ENCODE measurements around the gene WBP2. TPM values are rescaled to one million over a fixed set of nuclear protein-coding genes. Genes with fewer than 3 reads are reported as not detected.

WBP2 gene
- total RNA-seq, 4 donors from 2014 or later = 41.8 to 64.5 (median 53.5) TPM

DNA sequence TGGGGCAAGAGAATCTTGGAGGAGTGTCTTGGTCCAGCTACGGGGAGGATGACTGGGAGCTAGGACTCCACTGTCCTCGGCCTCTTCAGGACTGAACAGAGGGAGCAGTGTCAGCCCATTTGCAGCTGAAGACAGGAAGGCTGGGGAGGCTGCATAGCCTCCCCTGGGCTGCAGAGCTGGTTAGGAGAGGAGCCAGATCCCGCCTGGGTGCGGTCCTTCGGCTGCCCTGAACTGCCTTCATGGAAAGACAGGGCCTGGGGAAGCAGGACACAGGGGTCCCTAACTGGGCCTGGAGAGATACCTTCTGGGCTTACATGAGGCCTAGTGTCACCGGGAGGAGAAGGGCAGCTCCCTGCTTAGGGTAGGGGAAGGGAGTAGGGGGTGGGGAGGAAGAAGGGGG is 37.6 kb downstream of the WBP2 start:
- intact Hi-C loops (cut with DNase I) = no loop called here
- H3K4me1 ChIP-seq = peaks cover 4 to 5% of the 10 kb centered on the region in 2 donors
- H3K9me3 ChIP-seq = no peaks in the 10 kb centered on the region
- 86 to 89% methylated on average over 4 to 6 of the region's 6 CpGs for WGBS, 2 donors
- H3K4me3 ChIP-seq (replicated peaks in 1 of 3) = no peak overlapping the region
- H3K36me3 ChIP-seq = peaks cover 58% of the 10 kb centered on the region in 2 donors
- no peak for DNase-seq
- H3K27me3 ChIP-seq = no peaks in the 10 kb centered on the region
- TF ChIP-seq POLR2A (IDR thresholded peaks at IDR 0.05) = no peak
- TF ChIP-seq, protein P1, sequence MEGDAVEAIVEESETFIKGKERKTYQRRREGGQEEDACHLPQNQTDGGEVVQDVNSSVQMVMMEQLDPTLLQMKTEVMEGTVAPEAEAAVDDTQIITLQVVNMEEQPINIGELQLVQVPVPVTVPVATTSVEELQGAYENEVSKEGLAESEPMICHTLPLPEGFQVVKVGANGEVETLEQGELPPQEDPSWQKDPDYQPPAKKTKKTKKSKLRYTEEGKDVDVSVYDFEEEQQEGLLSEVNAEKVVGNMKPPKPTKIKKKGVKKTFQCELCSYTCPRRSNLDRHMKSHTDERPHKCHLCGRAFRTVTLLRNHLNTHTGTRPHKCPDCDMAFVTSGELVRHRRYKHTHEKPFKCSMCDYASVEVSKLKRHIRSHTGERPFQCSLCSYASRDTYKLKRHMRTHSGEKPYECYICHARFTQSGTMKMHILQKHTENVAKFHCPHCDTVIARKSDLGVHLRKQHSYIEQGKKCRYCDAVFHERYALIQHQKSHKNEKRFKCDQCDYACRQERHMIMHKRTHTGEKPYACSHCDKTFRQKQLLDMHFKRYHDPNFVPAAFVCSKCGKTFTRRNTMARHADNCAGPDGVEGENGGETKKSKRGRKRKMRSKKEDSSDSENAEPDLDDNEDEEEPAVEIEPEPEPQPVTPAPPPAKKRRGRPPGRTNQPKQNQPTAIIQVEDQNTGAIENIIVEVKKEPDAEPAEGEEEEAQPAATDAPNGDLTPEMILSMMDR (IDR thresholded peaks at IDR 0.05) = no peak
- H3K27ac ChIP-seq = no peak overlapping the region

DNA sequence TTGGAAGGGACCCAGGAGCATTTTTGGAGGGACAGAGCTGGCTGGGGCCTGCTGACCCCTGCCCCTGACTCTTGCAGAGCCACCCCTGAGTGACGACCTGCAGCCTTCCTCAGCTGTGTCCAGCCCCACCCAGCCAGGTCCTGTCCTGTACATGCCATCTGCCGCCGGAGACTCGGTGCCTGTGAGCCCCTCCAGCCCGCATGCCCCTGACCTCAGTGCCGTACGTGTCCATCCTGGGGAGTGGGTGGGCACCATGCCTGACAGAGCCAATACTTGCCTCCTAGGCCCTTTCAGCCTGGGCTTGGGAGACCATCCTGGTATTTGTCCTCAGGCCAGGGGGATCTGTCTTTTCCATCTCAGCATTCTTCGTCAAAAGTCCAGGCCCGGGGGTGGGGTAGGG is 38.4 kb downstream of the WBP2 start:
- H3K9me3 ChIP-seq = no peaks in the 10 kb centered on the region
- no peaks in the 10 kb centered on the region for H3K27me3 ChIP-seq
- H3K36me3 ChIP-seq = peaks cover 66% of the 10 kb centered on the region in 2 donors
- intact Hi-C loops (cut with DNase I) = no loop called here
- no peaks in the 10 kb centered on the region for H3K4me1 ChIP-seq
- DNase-seq = no peak
- H3K4me3 ChIP-seq (replicated peaks in 1 of 3) = no peak overlapping the region
- 90 to 100% methylated on average over 1 to 3 of the region's 9 CpGs for WGBS, 2 donors
- no peak for TF ChIP-seq POLR2A (IDR thresholded peaks at IDR 0.05)
- TF ChIP-seq, protein P1 (IDR thresholded peaks at IDR 0.05) = no peak
- no peak overlapping the region for H3K27ac ChIP-seq

DNA sequence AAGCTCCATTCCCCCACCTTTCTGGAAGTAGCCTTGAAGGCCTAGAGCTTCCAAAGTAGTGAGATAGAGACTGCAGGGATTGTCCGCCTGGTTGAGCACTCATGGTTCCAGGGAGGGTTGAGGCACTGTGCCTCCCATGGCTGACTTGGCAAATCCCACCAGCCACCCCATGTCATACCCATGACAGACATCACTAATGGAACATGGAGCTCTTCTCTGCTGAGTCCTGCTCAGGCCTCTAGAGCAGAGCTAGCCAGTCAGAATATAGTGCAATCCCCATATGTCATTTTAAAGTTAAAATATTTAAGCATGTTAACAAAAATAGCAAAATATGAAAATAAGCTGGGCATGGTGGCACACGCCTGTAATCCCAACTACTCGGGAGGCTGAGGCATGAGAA is 39.7 kb downstream of the WBP2 start:
- TF ChIP-seq, protein P1 (IDR thresholded peaks at IDR 0.05) = no peak
- TF ChIP-seq POLR2A (IDR thresholded peaks at IDR 0.05) = no peak
- intact Hi-C loops (cut with DNase I) = no loop called here
- DNase-seq = no peak
- H3K27me3 ChIP-seq = no peaks in the 10 kb centered on the region
- no peak overlapping the region for H3K27ac ChIP-seq
- 96 to 98% methylated on average over 3 of the region's 3 CpGs for WGBS, 2 donors
- H3K4me1 ChIP-seq = no peaks in the 10 kb centered on the region
- no peaks in the 10 kb centered on the region for H3K9me3 ChIP-seq
- no peak overlapping the region for H3K4me3 ChIP-seq (replicated peaks in 1 of 3)
- peaks cover 64 to 72% of the 10 kb centered on the region in 2 donors for H3K36me3 ChIP-seq

DNA sequence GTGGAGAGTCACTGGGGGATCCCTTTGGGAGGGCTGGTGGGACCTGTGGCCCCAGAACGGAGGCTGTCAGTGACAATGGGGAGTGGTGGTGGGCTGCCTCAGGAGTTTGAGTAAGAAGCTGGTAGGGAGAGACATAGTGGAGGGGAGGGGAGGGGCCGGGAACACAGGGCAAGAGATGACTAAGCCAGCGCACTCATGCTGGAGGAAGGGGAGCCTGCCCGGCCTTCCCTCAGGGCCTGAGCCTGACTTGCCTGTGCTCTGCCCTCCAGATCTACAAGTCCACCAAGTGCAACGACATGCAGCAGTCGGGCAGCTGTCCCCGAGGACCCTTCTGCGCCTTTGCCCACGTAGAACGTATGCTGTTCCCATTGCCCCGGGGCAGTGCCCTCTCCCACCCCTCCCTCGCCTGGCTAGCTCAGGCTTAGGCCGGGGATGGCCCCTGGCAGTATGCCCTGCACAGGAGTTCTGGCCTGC is 40.2 kb downstream of the WBP2 start:
- Histone ChIP-seq H3K27ac (no peak overlapping the region), H3K4me3 (replicated peaks in 1 of 3) (no peak overlapping the region), H3K27me3 (no peaks in the 10 kb centered on the region), H3K36me3 (peaks cover 60 to 68% of the 10 kb centered on the region in 2 donors), H3K4me1 (peaks cover 0 to under 1% of the 10 kb centered on the region in 2 donors), H3K9me3 (no peaks in the 10 kb centered on the region)
- TF ChIP-seq, protein P1 (IDR thresholded peaks at IDR 0.05) = no peak
- TF ChIP-seq POLR2A (IDR thresholded peaks at IDR 0.05) = no peak
- 84 to 95% methylated on average over 12 of the region's 13 CpGs for WGBS, 2 donors
- intact Hi-C loops (cut with DNase I) = no loop called here
- no peak for DNase-seq

DNA sequence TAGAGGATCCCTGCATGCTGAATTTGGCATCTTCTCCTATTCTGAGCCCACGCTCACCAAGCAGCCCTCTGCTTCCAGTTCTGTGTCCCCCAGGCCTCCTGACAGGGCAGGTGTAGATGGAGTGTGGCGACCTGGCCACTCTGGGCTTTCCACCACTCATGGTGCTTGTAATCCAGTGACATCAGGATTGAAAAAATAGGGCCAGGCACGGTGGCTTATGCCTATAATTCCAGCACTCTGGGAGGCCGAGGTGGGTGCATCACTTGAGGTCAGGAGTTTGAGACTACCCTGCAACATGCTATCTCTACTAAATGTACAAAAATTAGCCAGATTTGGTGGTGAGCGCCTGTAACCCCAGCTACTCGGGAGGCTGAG is 41.1 kb downstream of the WBP2 start:
- Histone ChIP-seq H3K4me1 (peaks cover 0 to 8% of the 10 kb centered on the region in 2 donors), H3K27me3 (no peaks in the 10 kb centered on the region), H3K27ac (no peak overlapping the region), H3K36me3 (peaks cover 51 to 58% of the 10 kb centered on the region in 2 donors), H3K9me3 (no peaks in the 10 kb centered on the region), H3K4me3 (replicated peaks in 1 of 3) (no peak overlapping the region)
- intact Hi-C loops (cut with DNase I) = no loop called here
- WGBS, 2 donors = 91 to 98% methylated on average over 6 of the region's 6 CpGs
- DNase-seq = no peak
- TF ChIP-seq, protein P1 (IDR thresholded peaks at IDR 0.05) = no peak
- TF ChIP-seq POLR2A (IDR thresholded peaks at IDR 0.05) = no peak

Data from thyroid gland (tissue), 4 donors.